NAMALWA (cell line): ENCODE data around the gene PCNA.

Experiments used
- DNase-seq: peaks from one replicate; pipeline ENCODE4 v3.0.0-alpha.2; 2015; ENCODE audit warnings: low spot score

PCNA gene

GRCh38 chr20:5119435-5120184 lies at the start of gene PCNA:
Gene PCNA (minus strand): TSS chr20:5119958. CDS start chr20:5119798, 160 bp downstream.
- peak; percentile 98 for DNase-seq

GRCh38 chr20:5168651-5169396 lies 49.1 kb upstream of the PCNA start:
- DNase-seq = peak; percentile 43

GRCh38 chr20:5164645-5165625 lies 45.2 kb upstream of the PCNA start:
- DNase-seq = no peak

- no peak for DNase-seq
Measured at GRCh38 chr20:5161536-5162164, 41.9 kb upstream of the PCNA start.

- no peak for DNase-seq
Measured at GRCh38 chr20:5160882-5161281, 41.1 kb upstream of the PCNA start.

GRCh38 chr20:5159928-5160327 lies 40.2 kb upstream of the PCNA start:
- no peak for DNase-seq

GRCh38 chr20:5156675-5157448 lies 37.1 kb upstream of the PCNA start:
- no peak for DNase-seq

GRCh38 chr20:5155404-5155803 lies 35.6 kb upstream of the PCNA start:
- DNase-seq = no peak

- no peak for DNase-seq
Measured at GRCh38 chr20:5154543-5154925, 34.8 kb upstream of the PCNA start.

GRCh38 chr20:5153612-5154542 lies 34.1 kb upstream of the PCNA start:
- no peak for DNase-seq

GRCh38 chr20:5153152-5153467 lies 33.4 kb upstream of the PCNA start:
- no peak for DNase-seq

- no peak for DNase-seq
Measured at GRCh38 chr20:5150226-5151076, 30.7 kb upstream of the PCNA start.

GRCh38 chr20:5149892-5150225 lies 30.1 kb upstream of the PCNA start:
- no peak for DNase-seq

GRCh38 chr20:5148581-5148980 lies 28.8 kb upstream of the PCNA start:
- no peak for DNase-seq

- no peak for DNase-seq
Measured at GRCh38 chr20:5146871-5147592, 27.3 kb upstream of the PCNA start.

GRCh38 chr20:5146099-5146668 lies 26.4 kb upstream of the PCNA start:
- no peak for DNase-seq

GRCh38 chr20:5145365-5146098 lies 25.8 kb upstream of the PCNA start:
- DNase-seq = no peak

- no peak for DNase-seq
Measured at GRCh38 chr20:5143851-5144250, 24.1 kb upstream of the PCNA start.
